Hepatocyte (in vitro differentiated cells): ENCODE results near the gene TMEM9B.

ENCODE experiments used
- CTCF ChIP-seq: fragments of 200-600 bp; sonication (generic); IDR thresholded peaks from 2 replicates; pipeline ENCODE4 v1.5.1; 2016; ENCODE audit warnings: antibody characterized with exemption, mild to moderate bottlenecking; ENCODE audit not compliant: poor library complexity
- EZH2 ChIP-seq: fragments of 200-600 bp; sonication (generic); IDR thresholded peaks from 2 replicates; pipeline ENCODE4 v1.6.1; 2016; ENCODE audit warnings: antibody characterized with exemption, mild to moderate bottlenecking, borderline replicate concordance
- EZH2phosphoT487 ChIP-seq: fragments of 200-600 bp; sonication (generic); IDR thresholded peaks from one replicate; pipeline ENCODE4 v1.6.1; 2018; ENCODE audit warnings: antibody characterized with exemption, mild to moderate bottlenecking, low read depth, moderate library complexity; ENCODE audit not compliant: unreplicated experiment, severe bottlenecking

GRCh38 chr11:9003573-9004182 lies 39.4 kb upstream of the TMEM9B start, which contains the start of gene NRIP3:
- TF ChIP-seq CTCF (no peak), EZH2 (no peak), EZH2phosphoT487 (no peak)
